ENCODE measurements around the gene GRM7.

The GRM7 gene

DNA sequence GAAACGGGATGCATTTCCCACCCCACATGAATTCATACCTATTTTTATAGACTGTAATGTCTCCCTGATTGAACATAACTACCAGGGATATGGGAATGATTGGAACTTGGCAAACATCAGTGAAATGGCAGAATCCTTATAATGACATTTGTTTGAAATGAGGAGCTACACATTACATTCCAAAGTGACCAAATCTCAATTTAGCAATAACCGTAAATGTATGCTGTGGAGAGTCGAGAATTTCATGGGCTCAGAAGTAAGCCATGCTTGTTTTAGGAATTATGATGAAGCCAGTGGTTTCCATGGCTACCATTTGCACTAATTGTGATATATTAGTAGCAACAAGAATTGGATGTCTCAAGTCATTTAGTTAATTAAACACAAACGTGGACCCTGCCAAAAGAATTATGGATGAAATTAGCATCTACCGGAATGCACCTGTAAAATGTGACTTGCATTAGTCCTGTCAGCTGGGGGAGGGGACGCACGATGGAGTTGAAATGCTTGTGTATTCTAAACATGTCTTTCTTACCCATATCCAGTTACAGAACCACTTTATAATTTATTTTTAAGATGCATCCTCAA lies 760.2 kb downstream of the GRM7 start:
- TF ChIP-seq ZNF416 (tag by site-specific recombination; IDR thresholded peaks at IDR 0.05) (no peak), ZNF621 (tag by site-specific recombination; IDR thresholded peaks at IDR 0.05) (no peak), ZNF600 (tag by site-specific recombination; IDR thresholded peaks at IDR 0.05) (no peak), ZSCAN23 (tag by site-specific recombination; IDR thresholded peaks at IDR 0.05) (no peak), ZNF391 (tag by site-specific recombination; IDR thresholded peaks at IDR 0.05; ENCODE audit: borderline replicate concordance, low read depth) (no peak), ZNF274 (IDR thresholded peaks at IDR 0.05; ENCODE audit: low read length) (no peak), ZNF274 (tag by site-specific recombination; IDR thresholded peaks at IDR 0.05; ENCODE audit: borderline replicate concordance) (no peak), EGR2 (tag by site-specific recombination; IDR thresholded peaks at IDR 0.05; ENCODE audit: low read depth) (no peak), ZNF514 (tag by site-specific recombination; IDR thresholded peaks at IDR 0.05) (no peak), ZEB2 (tag by site-specific recombination; IDR thresholded peaks at IDR 0.05) (no peak), ZNF335 (tag by site-specific recombination; conservative IDR thresholded peaks at IDR 0.05) (no peak), ZNF146 (tag by site-specific recombination; IDR thresholded peaks at IDR 0.05) (no peak), ZNF654 (tag by site-specific recombination; IDR thresholded peaks at IDR 0.05; ENCODE audit: low read depth) (no peak), BCL6B (tag by site-specific recombination; IDR thresholded peaks at IDR 0.05) (no peak), ZNF394 (tag by site-specific recombination; IDR thresholded peaks at IDR 0.05; ENCODE audit: borderline replicate concordance) (no peak), ZNF23 (tag by site-specific recombination; IDR thresholded peaks at IDR 0.05; ENCODE audit: borderline replicate concordance) (no peak), MEIS1 (CRISPR knock-in tag; IDR thresholded peaks at IDR 0.05; ENCODE audit: borderline replicate concordance) (no peak)
- TF ChIP-seq, protein P1, sequence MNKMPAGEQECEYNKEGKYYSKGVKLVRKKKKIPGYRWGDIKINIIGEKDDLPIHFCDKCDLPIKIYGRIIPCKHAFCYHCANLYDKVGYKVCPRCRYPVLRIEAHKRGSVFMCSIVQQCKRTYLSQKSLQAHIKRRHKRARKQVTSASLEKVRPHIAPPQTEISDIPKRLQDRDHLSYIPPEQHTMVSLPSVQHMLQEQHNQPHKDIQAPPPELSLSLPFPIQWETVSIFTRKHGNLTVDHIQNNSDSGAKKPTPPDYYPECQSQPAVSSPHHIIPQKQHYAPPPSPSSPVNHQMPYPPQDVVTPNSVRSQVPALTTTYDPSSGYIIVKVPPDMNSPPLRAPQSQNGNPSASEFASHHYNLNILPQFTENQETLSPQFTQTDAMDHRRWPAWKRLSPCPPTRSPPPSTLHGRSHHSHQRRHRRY (tag by site-specific recombination; IDR thresholded peaks at IDR 0.05), result no peak
- TF ChIP-seq, protein P2, sequence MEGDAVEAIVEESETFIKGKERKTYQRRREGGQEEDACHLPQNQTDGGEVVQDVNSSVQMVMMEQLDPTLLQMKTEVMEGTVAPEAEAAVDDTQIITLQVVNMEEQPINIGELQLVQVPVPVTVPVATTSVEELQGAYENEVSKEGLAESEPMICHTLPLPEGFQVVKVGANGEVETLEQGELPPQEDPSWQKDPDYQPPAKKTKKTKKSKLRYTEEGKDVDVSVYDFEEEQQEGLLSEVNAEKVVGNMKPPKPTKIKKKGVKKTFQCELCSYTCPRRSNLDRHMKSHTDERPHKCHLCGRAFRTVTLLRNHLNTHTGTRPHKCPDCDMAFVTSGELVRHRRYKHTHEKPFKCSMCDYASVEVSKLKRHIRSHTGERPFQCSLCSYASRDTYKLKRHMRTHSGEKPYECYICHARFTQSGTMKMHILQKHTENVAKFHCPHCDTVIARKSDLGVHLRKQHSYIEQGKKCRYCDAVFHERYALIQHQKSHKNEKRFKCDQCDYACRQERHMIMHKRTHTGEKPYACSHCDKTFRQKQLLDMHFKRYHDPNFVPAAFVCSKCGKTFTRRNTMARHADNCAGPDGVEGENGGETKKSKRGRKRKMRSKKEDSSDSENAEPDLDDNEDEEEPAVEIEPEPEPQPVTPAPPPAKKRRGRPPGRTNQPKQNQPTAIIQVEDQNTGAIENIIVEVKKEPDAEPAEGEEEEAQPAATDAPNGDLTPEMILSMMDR (tag by site-specific recombination; IDR thresholded peaks at IDR 0.05), result no peak
- TF ChIP-seq, protein P3, sequence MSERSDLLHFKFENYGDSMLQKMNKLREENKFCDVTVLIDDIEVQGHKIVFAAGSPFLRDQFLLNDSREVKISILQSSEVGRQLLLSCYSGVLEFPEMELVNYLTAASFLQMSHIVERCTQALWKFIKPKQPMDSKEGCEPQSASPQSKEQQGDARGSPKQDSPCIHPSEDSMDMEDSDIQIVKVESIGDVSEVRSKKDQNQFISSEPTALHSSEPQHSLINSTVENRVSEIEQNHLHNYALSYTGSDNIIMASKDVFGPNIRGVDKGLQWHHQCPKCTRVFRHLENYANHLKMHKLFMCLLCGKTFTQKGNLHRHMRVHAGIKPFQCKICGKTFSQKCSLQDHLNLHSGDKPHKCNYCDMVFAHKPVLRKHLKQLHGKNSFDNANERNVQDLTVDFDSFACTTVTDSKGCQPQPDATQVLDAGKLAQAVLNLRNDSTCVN (tag by site-specific recombination; optimal IDR thresholded peaks at IDR 0.05), result no peak
- H3K4me3 ChIP-seq (ENCODE audit: low read depth, low read length), result no peak overlapping the region
- no peaks in the 10 kb centered on the region for H3K9me3 ChIP-seq (ENCODE audit: control insufficient read depth, insufficient read depth, low read depth, low read length)
- H3K4me1 ChIP-seq (ENCODE audit: control insufficient read depth, insufficient read depth, low read length), result no peaks in the 10 kb centered on the region
- ChIA-PET POLR2A (no interaction called here), CTCF (no interaction called here)
- no peaks in the 10 kb centered on the region for H3K36me3 ChIP-seq (ENCODE audit: control insufficient read depth in 2 of 2, insufficient read depth in 1 of 2, low read length in 2 of 2)
- no peak overlapping the region for H3K27ac ChIP-seq (ENCODE audit: extremely low read depth, low read depth, low read length)

DNA sequence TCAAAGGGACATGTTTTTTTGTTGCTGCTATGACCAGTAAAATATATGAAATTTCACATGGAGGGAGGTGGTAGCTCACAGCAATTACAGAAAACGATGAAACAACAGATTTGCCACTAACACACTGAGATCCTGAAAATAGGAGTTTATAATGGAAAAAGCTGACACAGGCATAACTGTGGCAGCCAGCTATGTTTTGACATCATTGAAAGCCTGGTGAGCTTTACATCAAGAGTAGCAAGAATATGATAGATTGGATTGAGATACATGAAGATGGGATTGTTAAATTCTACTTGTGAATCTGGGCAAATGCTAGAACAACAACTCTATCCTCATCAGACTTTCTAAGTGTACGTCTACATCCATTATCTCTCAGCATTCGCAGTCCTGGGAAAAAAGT lies 760.7 kb downstream of the GRM7 start:
- Histone ChIP-seq H3K9me3 (ENCODE audit: control insufficient read depth, insufficient read depth, low read depth, low read length) (no peaks in the 10 kb centered on the region), H3K4me1 (ENCODE audit: control insufficient read depth, insufficient read depth, low read length) (no peaks in the 10 kb centered on the region), H3K27ac (ENCODE audit: extremely low read depth, low read depth, low read length) (no peak overlapping the region), H3K36me3 (ENCODE audit: control insufficient read depth in 2 of 2, insufficient read depth in 1 of 2, low read length in 2 of 2) (no peaks in the 10 kb centered on the region), H3K4me3 (ENCODE audit: low read depth, low read length) (no peak overlapping the region)
- ChIA-PET POLR2A (no interaction called here), CTCF (no interaction called here)
- TF ChIP-seq ZNF266 (tag by site-specific recombination; IDR thresholded peaks at IDR 0.05; ENCODE audit: low read depth) (no peak), ZNF140 (tag by site-specific recombination; IDR thresholded peaks at IDR 0.05) (no peak), ZNF48 (tag by site-specific recombination; IDR thresholded peaks at IDR 0.05) (no peak)
- TF ChIP-seq, protein P3 (tag by site-specific recombination; optimal IDR thresholded peaks at IDR 0.05), result no peak
- TF ChIP-seq, protein P4, sequence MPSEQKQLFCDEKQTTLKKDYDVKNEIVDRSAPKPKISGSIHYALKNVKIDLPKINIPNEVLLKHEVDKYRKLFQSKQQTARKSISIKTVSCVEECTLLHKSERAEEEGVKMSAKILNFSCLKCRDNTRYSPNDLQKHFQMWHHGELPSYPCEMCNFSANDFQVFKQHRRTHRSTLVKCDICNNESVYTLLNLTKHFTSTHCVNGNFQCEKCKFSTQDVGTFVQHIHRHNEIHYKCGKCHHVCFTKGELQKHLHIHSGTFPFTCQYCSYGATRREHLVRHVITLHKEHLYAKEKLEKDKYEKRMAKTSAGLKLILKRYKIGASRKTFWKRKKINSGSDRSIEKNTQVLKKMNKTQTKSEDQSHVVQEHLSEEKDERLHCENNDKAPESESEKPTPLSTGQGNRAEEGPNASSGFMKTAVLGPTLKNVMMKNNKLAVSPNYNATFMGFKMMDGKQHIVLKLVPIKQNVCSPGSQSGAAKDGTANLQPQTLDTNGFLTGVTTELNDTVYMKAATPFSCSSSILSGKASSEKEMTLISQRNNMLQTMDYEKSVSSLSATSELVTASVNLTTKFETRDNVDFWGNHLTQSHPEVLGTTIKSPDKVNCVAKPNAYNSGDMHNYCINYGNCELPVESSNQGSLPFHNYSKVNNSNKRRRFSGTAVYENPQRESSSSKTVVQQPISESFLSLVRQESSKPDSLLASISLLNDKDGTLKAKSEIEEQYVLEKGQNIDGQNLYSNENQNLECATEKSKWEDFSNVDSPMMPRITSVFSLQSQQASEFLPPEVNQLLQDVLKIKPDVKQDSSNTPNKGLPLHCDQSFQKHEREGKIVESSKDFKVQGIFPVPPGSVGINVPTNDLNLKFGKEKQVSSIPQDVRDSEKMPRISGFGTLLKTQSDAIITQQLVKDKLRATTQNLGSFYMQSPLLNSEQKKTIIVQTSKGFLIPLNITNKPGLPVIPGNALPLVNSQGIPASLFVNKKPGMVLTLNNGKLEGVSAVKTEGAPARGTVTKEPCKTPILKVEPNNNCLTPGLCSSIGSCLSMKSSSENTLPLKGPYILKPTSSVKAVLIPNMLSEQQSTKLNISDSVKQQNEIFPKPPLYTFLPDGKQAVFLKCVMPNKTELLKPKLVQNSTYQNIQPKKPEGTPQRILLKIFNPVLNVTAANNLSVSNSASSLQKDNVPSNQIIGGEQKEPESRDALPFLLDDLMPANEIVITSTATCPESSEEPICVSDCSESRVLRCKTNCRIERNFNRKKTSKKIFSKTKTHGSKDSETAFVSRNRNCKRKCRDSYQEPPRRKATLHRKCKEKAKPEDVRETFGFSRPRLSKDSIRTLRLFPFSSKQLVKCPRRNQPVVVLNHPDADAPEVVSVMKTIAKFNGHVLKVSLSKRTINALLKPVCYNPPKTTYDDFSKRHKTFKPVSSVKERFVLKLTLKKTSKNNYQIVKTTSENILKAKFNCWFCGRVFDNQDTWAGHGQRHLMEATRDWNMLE (tag by site-specific recombination; conservative IDR thresholded peaks at IDR 0.05; ENCODE audit: low read depth), result no peak
